Omental fat pad (tissue), 4 donors: ENCODE measurements around the gene PPFIA3. TPM values are rescaled to one million over a fixed set of nuclear protein-coding genes. Genes with fewer than 3 reads are reported as not detected.

Experiments used
- ATAC-seq: fragments of 150-250 bp; one replicate; pipeline ENCODE4 v1.9.1; 2016; ENCODE audit warnings: mild to moderate bottlenecking, moderate library complexity; ENCODE audit not compliant: low FRiP score
- DNase-seq: peaks from one replicate; pipeline ENCODE4 v3.0.0-alpha.2; 2019; ENCODE audit warnings: low spot score
- CTCF ChIP-seq, 3 donors: fragments of 450-650 bp; IDR thresholded peaks; one replicate each; pipeline ENCODE4 v1.5.1; 2016 to 2017; ENCODE audit warnings: antibody characterized with exemption in 3 of 3, mild to moderate bottlenecking in 3 of 3, moderate library complexity in 2 of 3
- total RNA-seq, 4 donors: library from RNA; depleted of rRNA; stranded (reverse); fragments of >200 nt; gene quantifications; one replicate each; pipeline ENCODE4 v1.1.0, GENCODE V29; 2016

Gene PPFIA3
- total RNA-seq, 4 donors from 2014 or later = 1.6 to 11.2 (median 4.1) TPM

DNA sequence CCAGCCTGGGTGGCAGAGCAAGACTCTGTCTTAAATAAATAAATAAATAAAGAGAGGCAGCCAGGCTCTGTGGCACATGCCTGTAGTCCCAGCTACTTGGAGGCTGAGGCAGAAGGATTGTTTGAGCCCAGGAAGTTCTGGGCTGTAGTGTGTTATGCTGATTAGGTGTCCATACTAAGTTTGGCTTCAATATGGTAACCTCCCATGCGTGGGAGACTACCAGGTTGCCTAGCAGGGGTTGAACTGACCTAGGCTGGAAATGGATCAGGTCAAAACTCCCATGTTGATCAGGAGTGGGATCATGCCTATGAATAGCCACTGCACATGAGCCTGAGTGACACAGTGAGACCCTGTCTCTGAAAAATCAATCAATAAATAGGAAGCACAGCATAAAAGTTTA is 38.1 kb upstream of the PPFIA3 start:
- ATAC-seq = no peak
- DNase-seq = no peak
- TF ChIP-seq CTCF (IDR thresholded peaks at IDR 0.05) = no peak

GRCh38 chr19:49084206-49085019 is 34.9 kb upstream of the PPFIA3 start:
- DNase-seq (no peak), ATAC-seq (no peak)
- TF ChIP-seq CTCF (IDR thresholded peaks at IDR 0.05) = no peak

DNA sequence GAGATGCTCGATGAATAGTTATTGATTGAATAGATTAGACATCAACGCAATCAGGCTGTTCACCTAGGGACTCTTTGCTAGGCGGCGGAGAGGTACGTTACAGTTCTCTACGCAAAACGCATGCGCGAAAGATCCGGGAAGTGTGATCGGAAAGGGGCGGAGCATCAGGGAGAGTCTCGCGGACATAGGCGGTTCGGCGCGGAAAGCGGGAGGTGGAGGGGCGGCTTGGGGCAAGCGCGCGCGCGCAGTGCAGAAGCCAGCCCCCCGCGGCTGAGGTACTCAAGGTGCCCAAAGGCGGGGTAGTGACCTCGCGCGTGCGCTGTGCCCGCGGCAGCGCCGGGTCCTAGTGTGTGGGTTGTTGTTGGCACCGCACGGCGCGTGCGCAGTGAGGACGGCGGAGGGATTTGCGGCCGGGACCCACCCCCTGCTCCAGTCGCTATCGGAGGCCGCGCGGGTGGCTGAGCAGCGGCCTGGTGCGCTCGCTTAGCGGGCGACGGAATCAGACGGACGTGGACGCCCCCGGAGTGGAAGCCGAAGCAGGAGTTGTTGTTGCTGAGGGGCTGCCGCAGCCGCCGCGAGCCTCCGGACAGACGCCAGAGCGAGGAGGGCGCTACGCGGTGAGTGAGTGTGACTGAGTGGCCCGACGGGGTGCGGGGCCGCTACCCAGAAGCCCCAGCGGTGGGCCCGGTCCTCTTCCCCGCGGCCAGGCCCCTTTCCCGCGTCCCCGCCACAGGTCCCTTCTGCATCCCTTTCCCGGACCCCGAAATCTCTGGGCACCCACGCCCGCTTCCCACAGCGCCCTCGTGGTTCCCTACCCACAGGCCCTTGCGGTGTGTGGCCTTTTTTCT is 34.1 kb upstream of the PPFIA3 start, which contains the start of gene SNRNP70:
TSS of gene SNRNP70 (plus strand) at position 432 of the 848 bp plus-strand sequence. CDS start 964 bp downstream, outside the sequence.
- DNase-seq (peak; percentile 93), ATAC-seq (peak; percentile 99)
- TF ChIP-seq CTCF (IDR thresholded peaks at IDR 0.05) = no peak

DNA sequence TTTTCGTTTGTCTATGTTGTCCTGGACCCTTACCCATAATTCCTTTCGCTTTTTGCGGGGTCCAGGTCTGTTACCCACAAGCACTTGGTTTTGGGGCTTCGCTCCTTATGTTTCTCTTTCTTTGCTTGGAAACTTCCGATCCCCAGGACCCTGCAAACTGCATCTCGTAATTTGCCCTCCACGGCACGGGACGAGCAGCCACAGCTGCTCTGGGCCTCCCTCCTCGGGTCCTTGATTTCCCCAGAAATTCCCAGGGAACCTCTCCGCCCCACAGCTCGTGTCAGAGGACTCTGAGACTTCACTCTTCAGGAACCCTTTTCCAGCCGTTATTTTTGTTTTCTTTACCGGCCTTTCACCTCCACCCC is 33.5 kb upstream of the PPFIA3 start:
- ATAC-seq = no peak
- no peak for DNase-seq
- no peak for TF ChIP-seq CTCF (IDR thresholded peaks at IDR 0.05)

DNA sequence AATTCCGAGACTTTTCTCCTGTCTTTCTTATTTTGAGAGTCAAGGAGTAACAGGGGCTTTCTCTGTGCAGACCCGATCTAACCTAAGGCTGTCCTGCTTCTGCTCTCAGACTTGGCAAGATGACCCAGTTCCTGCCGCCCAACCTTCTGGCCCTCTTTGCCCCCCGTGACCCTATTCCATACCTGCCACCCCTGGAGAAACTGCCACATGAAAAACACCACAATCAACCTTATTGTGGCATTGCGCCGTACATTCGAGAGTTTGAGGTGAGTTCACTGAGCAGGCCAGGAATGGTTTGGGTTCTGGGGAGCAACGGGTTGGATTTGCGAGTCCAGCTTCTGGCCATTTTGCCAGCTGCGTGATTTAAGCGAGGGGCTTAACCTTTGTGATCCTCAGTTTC is 33.0 kb upstream of the PPFIA3 start:
- TF ChIP-seq CTCF (IDR thresholded peaks at IDR 0.05) = no peak
- ATAC-seq (no peak), DNase-seq (no peak)

GRCh38 chr19:49091391-49092038 is 27.8 kb upstream of the PPFIA3 start:
- TF ChIP-seq CTCF (IDR thresholded peaks at IDR 0.05) = no peak
- ATAC-seq (no peak), DNase-seq (no peak)
